OCI-LY7 (cell line): ENCODE results near the gene ANKS4B. TPM values are rescaled to one million over a fixed set of nuclear protein-coding genes. Genes with fewer than 3 reads are reported as not detected.

ENCODE experiments used
- BruUV-seq: library from RNA; stranded (reverse); fragments of 400-500 nt; replicated peaks from 2 replicates; lab custom pipeline; 2021; lab: Mats Ljungman, UMichigan
- CTCF ChIA-PET: fragments of 300-600 bp; sonication (Branson Sonifier 250); formaldehyde crosslinking; loops from one replicate; lab custom pipeline; 2022; ENCODE audit warnings: antibody characterized with exemption; ENCODE audit not compliant: unreplicated experiment; lab: Charles Lee
- POLR2A ChIA-PET: fragments of 300-600 bp; sonication (Branson Sonifier 250); formaldehyde crosslinking; loops from one replicate; lab custom pipeline; 2022; ENCODE audit warnings: antibody characterized with exemption; lab: Charles Lee
- DNase-seq: peaks from one replicate; pipeline ENCODE4 v3.0.0-alpha.2; 2015; ENCODE audit warnings: low spot score
- H2AFZ ChIP-seq: fragments of 200-600 bp; sonication (generic), shearing (Covaris generic); 2 replicates; pipeline ENCODE4 v1.6.1; 2014; ENCODE audit warnings: mild to moderate bottlenecking, antibody characterized with exemption, low read length, moderate library complexity
- H3K27ac ChIP-seq: fragments of 200-600 bp; sonication (generic); 2 replicates; pipeline ENCODE4 v1.5.1; 2014; ENCODE audit warnings: mixed run types, low read depth, mild to moderate bottlenecking, moderate library complexity, low read length, inconsistent platforms; ENCODE audit not compliant: poor library complexity, severe bottlenecking
- H3K36me3 ChIP-seq: fragments of 200-600 bp; sonication (generic); 2 replicates; pipeline ENCODE4 v1.6.1; 2014; ENCODE audit warnings: mild to moderate bottlenecking, antibody characterized with exemption, low read length, moderate library complexity, mixed read lengths; ENCODE audit not compliant: insufficient read depth
- H3K4me1 ChIP-seq: fragments of 200-600 bp; sonication (generic); 2 replicates; pipeline ENCODE4 v1.5.1; 2014; ENCODE audit warnings: mild to moderate bottlenecking, low read length; ENCODE audit not compliant: insufficient read depth, poor library complexity, severe bottlenecking
- H3K4me2 ChIP-seq: fragments of 200-600 bp; sonication (generic); 2 replicates; pipeline ENCODE4 v1.6.1; 2014; ENCODE audit warnings: mild to moderate bottlenecking, low read length
- H3K4me3 ChIP-seq: fragments of 200-600 bp; sonication (generic); 2 replicates; pipeline ENCODE4 v1.5.1; 2014; ENCODE audit warnings: mild to moderate bottlenecking, low read depth, low read length; ENCODE audit not compliant: poor library complexity, severe bottlenecking
- H3K79me2 ChIP-seq: fragments of 200-600 bp; sonication (generic); 2 replicates; pipeline ENCODE4 v1.6.1; 2016; ENCODE audit warnings: low read depth, mild to moderate bottlenecking, low read length, moderate library complexity, mixed read lengths; ENCODE audit not compliant: insufficient read depth
- H3K9me2 ChIP-seq: fragments of 200-600 bp; sonication (generic); 2 replicates; pipeline ENCODE4 v1.6.1; 2016; ENCODE audit warnings: mild to moderate bottlenecking, low read length, mixed read lengths; ENCODE audit not compliant: insufficient read depth
- H3K9me3 ChIP-seq: fragments of 200-600 bp; sonication (generic); 2 replicates; pipeline ENCODE4 v1.6.1; 2014; ENCODE audit warnings: mild to moderate bottlenecking, mixed run types, low read length, mixed read lengths
- H4K20me1 ChIP-seq: fragments of 200-600 bp; sonication (generic); 2 replicates; pipeline ENCODE4 v1.6.1; 2014; ENCODE audit warnings: mild to moderate bottlenecking, antibody characterized with exemption, low read length, moderate library complexity, mixed read lengths; ENCODE audit not compliant: insufficient read depth
- CTCF ChIP-seq: fragments of 200-600 bp; sonication (generic); conservative IDR thresholded peaks from 2 replicates; pipeline ENCODE4 v1.5.1; 2014; ENCODE audit warnings: mild to moderate bottlenecking, antibody characterized with exemption, low read length, moderate library complexity, mixed read lengths
- EZH2phosphoT487 ChIP-seq: fragments of 200-600 bp; sonication (generic); IDR thresholded peaks from 2 replicates; pipeline ENCODE4 v1.6.1; 2018; ENCODE audit warnings: low read depth, borderline replicate concordance, mild to moderate bottlenecking, mixed run types, antibody characterized with exemption, low read length, moderate library complexity, mixed read lengths
- intact Hi-C: fragments of 100-400 bp; cut with micrococcal nuclease; formaldehyde crosslinking; loops from one replicate; pipeline ENCODE4 v1.10.0; 2022; ENCODE audit not compliant: unreplicated experiment
- total RNA-seq, 2 experiments: library from RNA; depleted of rRNA in 1 of 2; stranded (reverse); fragments of >200 nt in 1 of 2; shearing (Covaris generic) in 1 of 2; gene quantifications; 2 replicates each; pipeline ENCODE4 v1.2.3, GENCODE V29; 2014 to 2022

The ANKS4B gene
- total RNA-seq, 2 experiments from 2014 or later = not detected

- CTCF ChIA-PET = no interaction called here
- intact Hi-C loops = no loop called here
Observed at GRCh38 chr16:21235199-21235585, 1.7 kb downstream of the ANKS4B start.

GRCh38 chr16:21236831-21237230 lies 3.3 kb downstream of the ANKS4B start:
- no peaks in the 10 kb centered on the region for H3K36me3 ChIP-seq
- 0 out of 2 replicates have a peak, but pooled peaks cover 3% of the 10 kb centered on the region for H3K9me2 ChIP-seq
- BruUV-seq = no TSS peak
- TF ChIP-seq EZH2phosphoT487 = no peak
- TF ChIP-seq CTCF = no peak
- no peaks in the 10 kb centered on the region for H3K4me1 ChIP-seq
- ChIA-PET CTCF (no interaction called here), POLR2A (interaction anchor here (0.6 kb wide), 1 partner anchor 63 kb away, joined by 3 read pairs; no protein-coding TSS in a partner anchor)
- DNase-seq = no peak
- no peak overlapping the region for H2AFZ ChIP-seq
- no peak overlapping the region for H3K4me2 ChIP-seq
- H3K27ac ChIP-seq = no peak overlapping the region
- H3K9me3 ChIP-seq = no peaks in the 10 kb centered on the region
- no peaks in the 10 kb centered on the region for H4K20me1 ChIP-seq
- H3K79me2 ChIP-seq = no peaks in the 10 kb centered on the region
- intact Hi-C loops = no loop called here
- no peak overlapping the region for H3K4me3 ChIP-seq

More at GRCh38 chr16:21235199-21235585, 1.7 kb downstream of the ANKS4B start:
- Histone ChIP-seq H3K9me3 (no peaks in the 10 kb centered on the region), H4K20me1 (no peaks in the 10 kb centered on the region), H2AFZ (no peak overlapping the region), H3K79me2 (no peaks in the 10 kb centered on the region), H3K36me3 (no peaks in the 10 kb centered on the region), H3K4me2 (no peak overlapping the region), H3K27ac (no peak overlapping the region), H3K9me2 (0 out of 2 replicates have a peak, but pooled peaks cover 3% of the 10 kb centered on the region), H3K4me1 (no peaks in the 10 kb centered on the region), H3K4me3 (no peak overlapping the region)
- TF ChIP-seq EZH2phosphoT487 (no peak), CTCF (no peak)
- POLR2A ChIA-PET = no interaction called here
- no TSS peak for BruUV-seq
- no peak for DNase-seq

- ChIA-PET POLR2A (interaction anchor here (0.6 kb wide), 1 partner anchor 103 kb away, joined by 3 read pairs; no protein-coding TSS in a partner anchor), CTCF (no interaction called here)
- no TSS peak for BruUV-seq
- TF ChIP-seq EZH2phosphoT487 = no peak
- TF ChIP-seq CTCF = no peak
- no peaks in the 10 kb centered on the region for H3K9me3 ChIP-seq
- H3K79me2 ChIP-seq = no peaks in the 10 kb centered on the region
- H3K27ac ChIP-seq = no peak overlapping the region
- H3K4me1 ChIP-seq = no peaks in the 10 kb centered on the region
- intact Hi-C loops = no loop called here
- no peaks in the 10 kb centered on the region for H3K36me3 ChIP-seq
- DNase-seq = no peak
- H3K4me2 ChIP-seq = no peak overlapping the region
- H2AFZ ChIP-seq = no peak overlapping the region
- H4K20me1 ChIP-seq = no peaks in the 10 kb centered on the region
- H3K4me3 ChIP-seq = no peak overlapping the region
- 0 out of 2 replicates have a peak, but pooled peaks cover 3% of the 10 kb centered on the region for H3K9me2 ChIP-seq
Observed at GRCh38 chr16:21239646-21240045, 6.1 kb downstream of the ANKS4B start.
